Neural crest cell (in vitro differentiated cells): ENCODE results near the gene ALS2CL. TPM values are rescaled to one million over a fixed set of nuclear protein-coding genes. Genes with fewer than 3 reads are reported as not detected.

Experiments used
- DNase-seq: peaks from one replicate; pipeline ENCODE4 v3.0.0; 2021; ENCODE audit warnings: low read depth, mixed read lengths, low spot score
- H3K27ac Mint-ChIP-seq: one replicate; pipeline ENCODE4 v1.8.0; 2021; ENCODE audit warnings: mild to moderate bottlenecking, mixed read lengths; ENCODE audit not compliant: unreplicated experiment
- H3K27me3 Mint-ChIP-seq: 2 replicates; pipeline ENCODE4 v1.8.0; 2021; ENCODE audit warnings: low read depth, mild to moderate bottlenecking, mixed read lengths
- H3K36me3 Mint-ChIP-seq: 2 replicates; pipeline ENCODE4 v1.8.0; 2021; ENCODE audit warnings: low read depth, mild to moderate bottlenecking, mixed read lengths
- H3K4me1 Mint-ChIP-seq: 2 replicates; pipeline ENCODE4 v1.8.0; 2021; ENCODE audit warnings: mixed read lengths
- H3K4me3 Mint-ChIP-seq: one replicate; pipeline ENCODE4 v1.8.0; 2021; ENCODE audit warnings: mild to moderate bottlenecking, mixed read lengths
- H3K9me3 Mint-ChIP-seq: 2 replicates; pipeline ENCODE4 v1.8.0; 2021; ENCODE audit warnings: mixed read lengths
- CTCF ChIP-seq: fragments of 200-600 bp; sonication (generic); conservative IDR thresholded peaks from 2 replicates; pipeline ENCODE4 v1.5.0; 2021; ENCODE audit warnings: antibody characterized with exemption, mild to moderate bottlenecking
- total RNA-seq: library from RNA; stranded (reverse); gene quantifications from 2 replicates; pipeline ENCODE4 v1.2.1, GENCODE V29; 2021

The ALS2CL gene
- total RNA-seq, 1 donor from 2014 or later: 0.26 TPM

- DNase-seq: no peak
Measured at GRCh38 chr3:46734773-46735172, 41.3 kb upstream of the ALS2CL start.

GRCh38 chr3:46733026-46733800 lies 39.7 kb upstream of the ALS2CL start:
- H3K36me3 Mint-ChIP-seq: no peaks in the 10 kb centered on the region
- DNase-seq: no peak
- no peaks in the 10 kb centered on the region for H3K4me1 Mint-ChIP-seq
- H3K4me3 Mint-ChIP-seq: no peak overlapping the region
- no peak for TF ChIP-seq CTCF
- no peak overlapping the region for H3K27ac Mint-ChIP-seq
- H3K9me3 Mint-ChIP-seq: no peaks in the 10 kb centered on the region
- peaks cover 15% of the 10 kb centered on the region for H3K27me3 Mint-ChIP-seq

More at GRCh38 chr3:46734773-46735172, 41.3 kb upstream of the ALS2CL start:
- Mint-ChIP-seq H3K27ac (no peak overlapping the region), H3K9me3 (no peaks in the 10 kb centered on the region), H3K4me1 (no peaks in the 10 kb centered on the region), H3K36me3 (no peaks in the 10 kb centered on the region), H3K4me3 (no peak overlapping the region), H3K27me3 (peaks cover 12% of the 10 kb centered on the region)
- TF ChIP-seq CTCF: no peak

GRCh38 chr3:46731795-46732194 lies 38.3 kb upstream of the ALS2CL start:
- Mint-ChIP-seq H3K4me3 (no peak overlapping the region), H3K27ac (no peak overlapping the region), H3K36me3 (no peaks in the 10 kb centered on the region), H3K27me3 (peaks cover 15% of the 10 kb centered on the region), H3K9me3 (no peaks in the 10 kb centered on the region), H3K4me1 (no peaks in the 10 kb centered on the region)
- DNase-seq: no peak
- no peak for TF ChIP-seq CTCF

GRCh38 chr3:46730819-46731218 lies 37.3 kb upstream of the ALS2CL start:
- DNase-seq: no peak
- Mint-ChIP-seq H3K27me3 (peaks cover 15% of the 10 kb centered on the region), H3K27ac (no peak overlapping the region), H3K9me3 (no peaks in the 10 kb centered on the region), H3K36me3 (no peaks in the 10 kb centered on the region), H3K4me3 (no peak overlapping the region), H3K4me1 (no peaks in the 10 kb centered on the region)
- no peak for TF ChIP-seq CTCF

- DNase-seq: no peak
- Mint-ChIP-seq H3K36me3 (no peaks in the 10 kb centered on the region), H3K4me1 (no peaks in the 10 kb centered on the region), H3K4me3 (no peak overlapping the region), H3K27me3 (peaks cover 15% of the 10 kb centered on the region), H3K27ac (no peak overlapping the region), H3K9me3 (no peaks in the 10 kb centered on the region)
- TF ChIP-seq CTCF: no peak
Measured at GRCh38 chr3:46729038-46729437, 35.6 kb upstream of the ALS2CL start.
